ENCODE results near the gene RNF180.
A peak's percentile ranks its signal among the peaks of the same experiment; 100 is the strongest.
"Not testable (repeated sequence)": the region's sequence is repeated elsewhere in the genome, so short reads cannot be mapped to it uniquely, and the experiment has no call there.

Gene RNF180

DNA sequence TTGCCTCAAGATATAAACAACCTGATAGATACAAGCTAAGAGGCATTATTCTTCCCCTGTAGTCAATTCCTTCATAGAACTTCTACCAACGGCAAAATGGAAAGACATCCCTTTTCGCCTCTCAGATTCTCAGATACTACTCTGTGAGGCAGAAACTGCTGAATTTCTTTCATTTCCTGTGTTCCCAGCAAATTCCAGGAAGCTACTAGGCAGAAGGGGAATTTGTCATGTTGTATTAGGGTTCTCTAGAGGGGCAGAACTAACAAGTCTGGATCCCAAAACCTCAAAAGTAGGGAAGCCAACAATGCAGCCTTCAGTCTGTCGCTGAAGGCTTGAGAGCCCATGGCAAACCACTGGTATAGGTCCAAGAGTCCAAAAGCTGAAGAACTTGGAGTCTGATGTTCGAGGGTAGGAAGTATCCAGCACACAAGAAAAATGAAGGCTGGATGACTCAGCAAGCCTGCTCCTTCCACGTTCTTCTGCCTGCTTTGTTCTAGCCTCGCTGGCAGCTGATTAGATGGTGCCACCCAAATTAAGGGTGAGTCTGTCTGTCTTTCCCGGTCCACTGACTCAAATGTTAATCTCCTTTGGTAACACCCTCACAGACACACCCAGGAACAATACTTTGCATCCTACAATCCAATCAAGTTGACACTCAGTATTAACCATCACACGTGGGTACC is 15.2 kb downstream of the RNF180 start:
- DNase-seq (ENCODE audit: low spot score), result no peak

GRCh38 chr5:64181440-64181839 is 15.8 kb downstream of the RNF180 start:
- no peak for DNase-seq (ENCODE audit: low spot score)

GRCh38 chr5:64183956-64184355 is 18.3 kb downstream of the RNF180 start:
- no peak for DNase-seq (ENCODE audit: low spot score)

DNA sequence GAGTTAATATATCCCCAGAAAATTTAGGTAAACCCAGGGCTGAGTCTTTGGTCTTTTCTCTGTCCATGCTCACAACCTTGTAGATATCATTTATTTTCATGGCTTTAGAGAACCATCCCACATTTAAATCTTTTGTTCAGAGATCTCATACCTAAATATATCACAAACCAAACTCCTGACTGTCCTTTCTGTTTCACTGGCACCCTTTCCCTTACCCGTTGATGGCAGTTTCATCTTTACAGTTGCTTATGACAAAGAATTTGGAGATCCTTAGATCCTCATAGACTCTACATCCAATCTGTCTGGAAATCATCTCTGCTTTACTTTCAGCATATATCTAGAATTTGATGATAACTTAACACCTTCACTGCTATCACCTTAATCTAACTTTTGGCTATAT is 19.2 kb downstream of the RNF180 start:
- DNase-seq (ENCODE audit: low spot score), result no peak

- no peak for DNase-seq (ENCODE audit: low spot score)
Observed at GRCh38 chr5:64188776-64189175, 23.1 kb downstream of the RNF180 start.

- DNase-seq (ENCODE audit: low spot score), result no peak
Observed at GRCh38 chr5:64190562-64191306, 25.1 kb downstream of the RNF180 start.

DNA sequence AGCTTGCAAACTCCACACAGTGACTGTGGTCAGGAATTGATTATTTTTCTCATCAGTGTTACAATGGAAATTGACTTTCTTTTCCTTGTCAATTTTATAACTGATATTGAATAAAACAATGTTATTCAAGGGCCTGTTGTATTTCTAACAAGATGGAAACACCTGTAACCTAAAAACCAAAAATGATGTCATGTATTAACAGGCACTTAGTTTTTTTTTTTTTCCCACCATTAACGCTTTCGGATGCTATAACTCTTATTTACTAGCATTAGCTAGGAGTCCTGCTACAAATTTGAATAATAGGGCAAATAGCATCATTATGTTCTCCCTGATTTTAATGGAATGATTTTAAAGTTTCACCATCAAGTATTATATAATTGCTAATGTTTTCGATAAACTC is 30.3 kb downstream of the RNF180 start:
- no peak for DNase-seq (ENCODE audit: low spot score)

DNA sequence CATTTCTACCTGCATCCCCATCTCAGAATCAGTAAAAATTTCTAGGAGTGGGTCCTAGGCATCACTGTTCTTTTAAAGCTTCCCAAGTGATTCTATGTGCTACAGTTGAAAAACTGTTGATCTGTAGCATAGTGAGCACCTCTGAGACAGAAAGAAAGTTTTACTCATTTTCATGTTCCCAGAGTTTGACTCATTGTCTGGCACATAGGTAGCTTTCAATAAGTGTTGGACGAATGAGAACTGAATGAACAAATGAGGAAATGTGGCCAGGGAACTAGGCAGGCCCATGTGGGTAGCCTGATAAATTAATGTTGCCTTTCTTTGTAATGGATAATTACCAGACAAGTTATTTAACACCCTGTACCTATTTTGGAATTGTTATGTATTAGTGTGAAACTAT is 33.8 kb downstream of the RNF180 start:
- DNase-seq (ENCODE audit: low spot score), result no peak

GRCh38 chr5:64201996-64202395 is 36.4 kb downstream of the RNF180 start:
- DNase-seq (ENCODE audit: low spot score), result no peak

GRCh38 chr5:64206653-64207052 is 41.0 kb downstream of the RNF180 start:
- DNase-seq (ENCODE audit: low spot score), result no peak

- no peak for DNase-seq (ENCODE audit: low spot score)
Observed at GRCh38 chr5:64207978-64208377, 42.3 kb downstream of the RNF180 start.

- no peak for DNase-seq (ENCODE audit: low spot score)
Observed at GRCh38 chr5:64209353-64209752, 43.7 kb downstream of the RNF180 start.

DNA sequence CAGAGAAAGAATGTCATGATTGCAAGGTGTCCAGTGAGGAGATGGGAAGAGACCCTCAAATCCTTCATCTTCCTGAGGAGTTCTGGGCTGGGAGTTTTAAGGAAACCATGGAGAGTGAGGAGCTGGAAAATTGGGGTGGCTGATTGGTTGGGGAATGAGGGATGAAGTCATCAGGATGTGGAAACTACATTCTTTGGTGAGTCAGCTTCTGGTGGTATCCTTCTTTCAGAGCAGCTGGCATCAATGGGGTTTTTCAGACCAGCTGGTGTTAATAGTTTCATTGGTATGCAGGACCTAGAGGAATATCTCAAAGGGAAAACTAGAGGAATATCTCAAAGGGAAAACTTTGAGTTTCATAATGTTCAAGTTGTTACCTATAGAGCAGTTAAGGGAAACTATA is 45.2 kb downstream of the RNF180 start:
- no peak for DNase-seq (ENCODE audit: low spot score)

- no peak for DNase-seq (ENCODE audit: low spot score)
Observed at GRCh38 chr5:64213011-64213410, 47.4 kb downstream of the RNF180 start.

DNA sequence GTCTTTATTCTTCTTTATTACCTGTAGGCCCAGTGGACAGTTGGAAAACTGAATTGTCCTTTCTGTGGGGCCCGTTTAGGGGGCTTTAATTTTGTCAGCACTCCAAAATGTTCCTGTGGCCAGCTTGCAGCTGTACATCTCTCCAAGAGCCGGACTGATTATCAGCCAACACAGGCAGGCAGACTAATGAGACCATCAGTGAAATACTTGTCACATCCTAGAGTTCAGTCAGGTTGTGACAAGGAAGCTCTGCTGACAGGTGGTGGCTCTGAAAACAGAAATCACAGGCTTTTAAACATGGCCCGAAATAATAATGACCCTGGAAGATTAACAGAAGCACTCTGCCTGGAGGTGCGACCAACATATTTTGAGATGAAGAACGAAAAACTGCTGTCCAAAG is 47.9 kb downstream of the RNF180 start:
- no peak for DNase-seq (ENCODE audit: low spot score)

GRCh38 chr5:64214132-64214531 is 48.5 kb downstream of the RNF180 start:
- no peak for DNase-seq (ENCODE audit: low spot score)

DNA sequence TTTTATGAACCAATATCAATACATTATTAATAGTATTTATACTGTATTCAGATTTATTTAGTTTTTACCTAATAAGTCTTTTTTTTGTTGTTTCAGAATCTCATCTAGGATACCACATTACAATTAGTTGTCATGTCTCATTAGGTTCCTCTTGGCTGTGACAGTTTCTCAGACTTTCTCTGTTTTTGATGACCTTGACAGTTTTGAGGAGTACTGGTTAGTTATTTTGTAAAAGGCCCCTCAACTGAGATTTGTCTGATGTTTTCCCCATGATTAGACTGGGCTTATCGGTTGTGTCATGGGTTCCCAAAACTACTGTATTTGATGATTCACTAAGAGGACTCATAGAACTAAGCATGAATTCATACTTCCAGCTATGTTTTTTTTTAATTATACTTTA is 56.3 kb downstream of the RNF180 start:
- DNase-seq (ENCODE audit: low spot score), result no peak

GRCh38 chr5:64225286-64225981 is 59.8 kb downstream of the RNF180 start:
- DNase-seq (ENCODE audit: low spot score), result not testable (repeated sequence)

DNA sequence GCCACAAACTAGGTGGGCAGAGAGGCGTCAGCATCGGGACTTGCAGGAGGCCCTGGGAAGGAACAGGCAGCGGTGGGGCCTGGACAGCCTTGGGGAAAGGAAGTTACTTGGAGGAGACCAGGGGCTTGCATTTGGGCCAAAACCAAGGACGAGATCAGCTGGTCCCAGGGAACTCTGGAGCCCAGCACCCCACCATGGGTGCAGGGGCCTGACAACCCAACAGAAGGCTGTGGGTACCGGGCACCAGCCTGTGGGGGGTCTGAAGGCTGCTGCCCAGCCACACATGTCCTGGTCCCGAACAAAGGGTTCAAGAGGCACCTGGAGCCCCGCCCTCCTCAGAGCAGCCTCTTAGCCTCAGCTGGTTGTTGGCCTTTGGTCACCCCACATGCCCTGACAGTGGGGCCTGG is 61.5 kb downstream of the RNF180 start:
- DNase-seq (ENCODE audit: low spot score), result not testable (repeated sequence)

DNA sequence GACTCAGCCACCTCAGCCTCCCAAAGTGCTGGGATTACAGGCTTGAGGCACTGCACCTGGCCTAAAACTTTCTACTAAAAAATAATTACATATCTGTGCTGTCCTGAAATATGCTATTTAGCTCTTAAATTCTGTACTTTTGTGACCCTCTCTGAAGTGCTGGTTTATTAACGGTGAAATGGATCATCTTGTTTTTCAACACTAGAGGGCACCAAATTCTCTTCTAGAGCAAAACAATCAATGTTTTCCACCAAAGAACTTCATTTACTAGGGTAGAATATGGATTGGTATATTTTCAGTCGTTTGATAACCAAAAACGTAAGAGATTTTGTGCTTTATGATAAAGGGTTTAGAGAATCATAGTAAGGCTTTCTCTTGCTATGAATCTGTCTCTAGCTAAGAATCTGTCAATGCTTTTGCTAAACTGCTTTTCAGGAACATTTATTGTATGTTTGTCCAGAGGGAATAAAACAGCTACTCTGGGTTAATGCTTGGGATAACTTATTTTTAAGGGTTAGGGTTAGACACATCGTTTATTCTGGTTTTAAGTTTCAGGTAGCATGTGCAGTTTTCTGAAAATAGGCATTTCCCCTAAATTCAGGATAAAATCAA is 63.6 kb downstream of the RNF180 start:
- peak; percentile 64 for DNase-seq (ENCODE audit: low spot score)

DNA sequence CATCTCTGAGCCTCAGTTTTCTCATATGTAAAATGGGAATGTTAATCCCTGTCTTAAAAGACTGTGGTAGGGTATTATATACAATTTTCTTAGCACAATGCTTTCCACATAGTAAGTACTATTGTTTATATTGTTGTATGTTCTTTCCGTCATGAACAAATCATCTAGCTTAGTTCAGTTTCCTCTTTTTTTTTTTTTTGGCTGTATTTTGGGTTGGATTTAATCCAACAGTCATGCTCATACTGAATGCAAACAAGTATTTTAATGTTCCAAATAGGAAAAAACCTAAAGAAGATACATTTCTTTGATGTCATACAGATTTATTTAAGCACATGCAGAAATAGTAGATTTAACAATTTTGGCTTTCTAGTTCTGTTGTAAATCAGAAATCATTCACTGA is 95.1 kb downstream of the RNF180 start:
- no peak for DNase-seq (ENCODE audit: low spot score)

DNA sequence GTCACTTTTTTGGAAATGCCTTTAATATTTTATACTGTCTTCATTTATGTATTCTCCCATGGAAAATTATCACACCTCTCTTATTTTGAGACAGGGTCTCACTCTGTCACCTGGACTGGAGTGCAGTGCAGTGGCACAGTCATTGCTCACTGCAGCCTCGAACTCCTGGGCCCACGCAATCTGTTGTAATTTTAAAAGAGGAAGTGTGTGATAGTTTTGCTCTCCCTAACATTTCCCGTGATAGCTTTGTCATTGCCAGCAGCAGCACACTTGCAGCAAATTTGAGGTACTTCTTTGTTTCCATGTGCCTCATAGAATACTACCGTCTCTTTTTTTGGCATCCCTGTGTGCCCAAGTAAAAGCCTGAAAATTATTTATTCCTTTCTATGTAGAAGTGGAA is 103.5 kb downstream of the RNF180 start:
- no peak for DNase-seq (ENCODE audit: low spot score)

GRCh38 chr5:64273276-64273675 is 107.6 kb downstream of the RNF180 start:
- no peak for DNase-seq (ENCODE audit: low spot score)
